Astrocyte (in vitro differentiated cells and primary cell): ENCODE measurements around the gene NAALADL2. TPM values are rescaled to one million over a fixed set of nuclear protein-coding genes. Genes with fewer than 3 reads are reported as not detected.

Experiments used
- DNase-seq: peaks from one replicate; pipeline ENCODE4 v3.0.0-alpha.2; 2010; ENCODE audit warnings: low read depth
- FAIRE-seq: peaks from 2 replicates; lab custom pipeline; 2011; peaks lifted over from hg19 to GRCh38; lab: Jason Lieb, UNC
- H2AFZ ChIP-seq: 2 replicates; pipeline ENCODE4 v1.6.0; 2012; ENCODE audit warnings: low read depth, low read length, inconsistent platforms
- H3K27ac ChIP-seq: 2 replicates; pipeline ENCODE4 v1.5.1; 2011; ENCODE audit warnings: low read depth, low read length, inconsistent platforms
- H3K27me3 ChIP-seq: 2 replicates; pipeline ENCODE4 v1.6.0; 2011; ENCODE audit warnings: low read length, inconsistent platforms; ENCODE audit not compliant: insufficient read depth
- H3K36me3 ChIP-seq: 2 replicates; pipeline ENCODE4 v1.5.1; 2011; ENCODE audit warnings: low read length, inconsistent platforms; ENCODE audit not compliant: insufficient read depth
- H3K4me1 ChIP-seq: 2 replicates; pipeline ENCODE4 v1.5.1; 2011; ENCODE audit warnings: low read length, inconsistent platforms; ENCODE audit not compliant: insufficient read depth
- H3K4me2 ChIP-seq: 2 replicates; pipeline ENCODE4 v1.6.0; 2012; ENCODE audit warnings: low read length, inconsistent platforms
- H3K4me3 ChIP-seq: 2 replicates; pipeline ENCODE4 v1.5.1; 2011; ENCODE audit warnings: low read depth, mild to moderate bottlenecking, low read length, inconsistent platforms; ENCODE audit not compliant: insufficient read depth
- H3K79me2 ChIP-seq: 2 replicates; pipeline ENCODE4 v1.6.0; 2012; ENCODE audit warnings: mild to moderate bottlenecking, low read length, inconsistent platforms; ENCODE audit not compliant: insufficient read depth
- H3K9ac ChIP-seq: 2 replicates; pipeline ENCODE4 v1.6.0; 2012; ENCODE audit warnings: mild to moderate bottlenecking, low read length, inconsistent platforms
- H3K9me3 ChIP-seq: 2 replicates; pipeline ENCODE4 v1.5.1; 2012; ENCODE audit warnings: low read depth, mild to moderate bottlenecking, low read length, inconsistent platforms; ENCODE audit not compliant: insufficient read depth
- H4K20me1 ChIP-seq: 2 replicates; pipeline ENCODE4 v1.6.0; 2012; ENCODE audit warnings: low read length, inconsistent platforms; ENCODE audit not compliant: insufficient read depth
- H3K27ac Mint-ChIP-seq: one replicate; pipeline ENCODE4 v1.8.0; 2021; ENCODE audit warnings: mild to moderate bottlenecking, mixed read lengths; ENCODE audit not compliant: unreplicated experiment
- H3K27me3 Mint-ChIP-seq: one replicate; pipeline ENCODE4 v1.8.0; 2021; ENCODE audit warnings: low read depth, mixed read lengths; ENCODE audit not compliant: unreplicated experiment
- H3K36me3 Mint-ChIP-seq: one replicate; pipeline ENCODE4 v1.8.0; 2021; ENCODE audit warnings: low read depth, mixed read lengths; ENCODE audit not compliant: unreplicated experiment
- H3K4me1 Mint-ChIP-seq: one replicate; pipeline ENCODE4 v1.8.0; 2021; ENCODE audit warnings: low read depth, mixed read lengths; ENCODE audit not compliant: unreplicated experiment
- H3K4me3 Mint-ChIP-seq: one replicate; pipeline ENCODE4 v1.8.0; 2021; ENCODE audit warnings: mild to moderate bottlenecking, moderate library complexity, mixed read lengths; ENCODE audit not compliant: unreplicated experiment
- H3K9me3 Mint-ChIP-seq: one replicate; pipeline ENCODE4 v1.8.0; 2021; ENCODE audit warnings: mild to moderate bottlenecking, mixed read lengths; ENCODE audit not compliant: unreplicated experiment
- CTCF ChIP-seq: IDR thresholded peaks from 2 replicates; pipeline ENCODE4 v1.5.1; 2011; ENCODE audit warnings: low read depth, mild to moderate bottlenecking, inconsistent platforms, low read length, moderate library complexity; ENCODE audit not compliant: insufficient read depth
- EZH2 ChIP-seq: IDR thresholded peaks from 2 replicates; pipeline ENCODE4 v1.6.1; 2012; ENCODE audit warnings: mild to moderate bottlenecking, low read length, inconsistent platforms; ENCODE audit not compliant: insufficient read depth
- total RNA-seq: library from RNA; stranded (reverse); gene quantifications from 2 replicates; pipeline ENCODE4 v1.2.1, GENCODE V29; 2021

NAALADL2 gene
- total RNA-seq, 1 donor from 2014 or later, result 2.7 TPM

GRCh38 chr3:175479175-175479574 is 620.0 kb downstream of the NAALADL2 start:
- no peak for FAIRE-seq
- TF ChIP-seq EZH2 (no peak), CTCF (no peak)
- H4K20me1 ChIP-seq, result no peaks in the 10 kb centered on the region

GRCh38 chr3:175479800-175480199 is 620.7 kb downstream of the NAALADL2 start:
- no peak overlapping the region for H3K4me3 Mint-ChIP-seq
- H3K36me3 ChIP-seq, result no peaks in the 10 kb centered on the region
- H2AFZ ChIP-seq, result no peak overlapping the region
- no peaks in the 10 kb centered on the region for H3K4me1 Mint-ChIP-seq
- no peak overlapping the region for H3K4me3 ChIP-seq
- no peaks in the 10 kb centered on the region for H3K27me3 ChIP-seq
- H3K4me1 ChIP-seq, result no peaks in the 10 kb centered on the region
- H3K9me3 ChIP-seq, result no peaks in the 10 kb centered on the region
- no peak overlapping the region for H3K9ac ChIP-seq
- H3K9me3 Mint-ChIP-seq, result no peaks in the 10 kb centered on the region
- DNase-seq (no peak), FAIRE-seq (no peak)
- no peak for TF ChIP-seq CTCF
- TF ChIP-seq EZH2, result no peak
- no peaks in the 10 kb centered on the region for H3K36me3 Mint-ChIP-seq
- H3K4me2 ChIP-seq, result no peak overlapping the region
- H3K27ac ChIP-seq, result no peak overlapping the region
- H4K20me1 ChIP-seq, result no peaks in the 10 kb centered on the region
- H3K27me3 Mint-ChIP-seq, result no peaks in the 10 kb centered on the region
- H3K79me2 ChIP-seq, result no peaks in the 10 kb centered on the region
- no peak overlapping the region for H3K27ac Mint-ChIP-seq

More at GRCh38 chr3:175479175-175479574, 620.0 kb downstream of the NAALADL2 start:
- no peaks in the 10 kb centered on the region for H3K27me3 Mint-ChIP-seq
- Histone ChIP-seq H3K9ac (no peak overlapping the region), H2AFZ (no peak overlapping the region), H3K9me3 (no peaks in the 10 kb centered on the region), H3K79me2 (no peaks in the 10 kb centered on the region), H3K4me1 (no peaks in the 10 kb centered on the region), H3K4me3 (no peak overlapping the region), H3K36me3 (no peaks in the 10 kb centered on the region), H3K27ac (no peak overlapping the region), H3K27me3 (no peaks in the 10 kb centered on the region), H3K4me2 (no peak overlapping the region)
- H3K9me3 Mint-ChIP-seq, result no peaks in the 10 kb centered on the region
- DNase-seq, result no peak
- no peak overlapping the region for H3K4me3 Mint-ChIP-seq
- H3K4me1 Mint-ChIP-seq, result no peaks in the 10 kb centered on the region
- no peak overlapping the region for H3K27ac Mint-ChIP-seq
- H3K36me3 Mint-ChIP-seq, result no peaks in the 10 kb centered on the region

GRCh38 chr3:175484666-175485065 is 625.5 kb downstream of the NAALADL2 start:
- TF ChIP-seq CTCF, result no peak
- no peak for TF ChIP-seq EZH2
- FAIRE-seq (no peak), DNase-seq (no peak)
- H3K27ac Mint-ChIP-seq, result no peak overlapping the region
- H2AFZ ChIP-seq, result no peak overlapping the region
- H3K27me3 ChIP-seq, result no peaks in the 10 kb centered on the region
- H3K36me3 Mint-ChIP-seq, result no peaks in the 10 kb centered on the region
- H3K36me3 ChIP-seq, result no peaks in the 10 kb centered on the region
- no peaks in the 10 kb centered on the region for H3K4me1 Mint-ChIP-seq
- H3K27ac ChIP-seq, result no peak overlapping the region
- no peaks in the 10 kb centered on the region for H3K9me3 Mint-ChIP-seq
- no peaks in the 10 kb centered on the region for H3K9me3 ChIP-seq
- no peak overlapping the region for H3K4me3 Mint-ChIP-seq
- no peaks in the 10 kb centered on the region for H3K79me2 ChIP-seq
- H3K4me1 ChIP-seq, result no peaks in the 10 kb centered on the region
- no peak overlapping the region for H3K4me2 ChIP-seq
- no peak overlapping the region for H3K4me3 ChIP-seq
- peaks cover 3% of the 10 kb centered on the region for H3K27me3 Mint-ChIP-seq
- H3K9ac ChIP-seq, result no peak overlapping the region
- no peaks in the 10 kb centered on the region for H4K20me1 ChIP-seq
